HG02970 (cell line): ENCODE measurements around the gene GCDH.
"Not testable (repeated sequence)": the region's sequence is repeated elsewhere in the genome, so short reads cannot be mapped to it uniquely, and the experiment has no call there.

Experiments
- ATAC-seq: cut with Tn5 transposase; IDR thresholded peaks from one replicate; pipeline ENCODE4 v1.9.1; 2021; ENCODE audit warnings: mild to moderate bottlenecking, moderate library complexity, moderate number of reproducible peaks; ENCODE audit not compliant: unreplicated experiment, low FRiP score

The GCDH gene

DNA sequence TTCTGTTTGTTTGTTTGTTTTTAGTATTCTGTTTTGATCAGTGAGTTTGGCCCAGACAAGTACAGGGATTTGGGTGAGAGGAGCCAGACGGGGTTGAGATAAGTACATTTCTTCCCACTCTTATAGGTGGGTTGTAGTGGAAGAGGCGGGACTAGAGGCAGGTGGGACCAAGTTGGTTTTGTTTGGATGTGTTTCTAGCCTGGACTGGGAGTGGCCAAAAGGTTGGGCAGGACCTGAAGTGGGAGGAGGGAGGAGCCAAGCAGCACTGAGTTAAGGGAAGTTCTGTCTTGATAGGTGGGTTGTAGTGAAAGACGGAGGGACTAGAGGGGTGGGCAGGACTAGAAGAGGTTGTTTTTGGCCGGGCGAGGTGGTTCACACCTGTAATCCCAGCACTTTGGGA, 18.7 kb upstream of the GCDH start:
- no peak for ATAC-seq

DNA sequence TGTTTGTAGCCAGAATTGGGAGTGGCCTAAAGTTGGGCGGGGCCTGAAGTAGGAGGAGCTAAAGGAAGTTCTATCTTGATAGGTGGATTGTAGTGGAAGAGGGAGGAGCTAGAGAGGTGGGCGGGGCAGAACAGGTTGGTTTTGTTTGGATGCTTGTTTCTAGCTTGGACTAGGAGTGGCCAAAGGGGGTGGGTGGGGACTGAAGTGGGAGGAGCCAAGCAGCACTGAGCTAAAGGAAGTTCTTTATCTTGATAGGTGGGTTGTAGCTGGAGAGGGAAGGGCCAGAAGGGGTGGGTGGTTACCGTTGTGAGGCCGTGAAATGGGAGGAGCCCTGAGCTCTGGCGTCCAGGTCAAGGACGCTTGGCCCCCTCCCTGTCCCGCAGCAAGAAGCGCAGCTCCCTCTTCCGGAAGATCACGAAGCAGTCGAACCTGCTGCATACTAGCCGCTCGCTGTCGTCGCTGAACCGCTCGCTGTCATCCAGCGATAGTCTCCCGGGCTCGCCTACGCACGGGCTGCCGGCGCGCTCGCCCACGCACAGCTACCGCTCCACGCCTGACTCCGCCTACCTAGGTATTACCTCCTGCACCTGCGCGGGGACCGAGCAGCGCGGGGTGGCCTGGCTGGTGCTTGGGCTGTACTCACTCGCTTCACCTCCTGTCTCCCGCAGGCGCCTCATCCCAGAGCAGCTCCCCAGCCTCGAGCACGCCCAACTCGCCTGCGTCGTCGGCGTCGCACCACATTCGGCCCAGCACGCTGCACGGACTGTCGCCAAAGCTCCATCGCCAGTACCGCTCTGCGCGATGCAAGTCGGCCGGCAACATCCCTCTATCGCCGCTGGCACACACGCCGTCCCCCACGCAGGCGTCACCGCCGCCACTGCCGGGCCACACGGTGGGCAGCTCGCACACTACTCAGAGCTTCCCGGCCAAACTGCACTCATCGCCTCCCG, 17.7 kb upstream of the GCDH start:
- no peak for ATAC-seq

DNA sequence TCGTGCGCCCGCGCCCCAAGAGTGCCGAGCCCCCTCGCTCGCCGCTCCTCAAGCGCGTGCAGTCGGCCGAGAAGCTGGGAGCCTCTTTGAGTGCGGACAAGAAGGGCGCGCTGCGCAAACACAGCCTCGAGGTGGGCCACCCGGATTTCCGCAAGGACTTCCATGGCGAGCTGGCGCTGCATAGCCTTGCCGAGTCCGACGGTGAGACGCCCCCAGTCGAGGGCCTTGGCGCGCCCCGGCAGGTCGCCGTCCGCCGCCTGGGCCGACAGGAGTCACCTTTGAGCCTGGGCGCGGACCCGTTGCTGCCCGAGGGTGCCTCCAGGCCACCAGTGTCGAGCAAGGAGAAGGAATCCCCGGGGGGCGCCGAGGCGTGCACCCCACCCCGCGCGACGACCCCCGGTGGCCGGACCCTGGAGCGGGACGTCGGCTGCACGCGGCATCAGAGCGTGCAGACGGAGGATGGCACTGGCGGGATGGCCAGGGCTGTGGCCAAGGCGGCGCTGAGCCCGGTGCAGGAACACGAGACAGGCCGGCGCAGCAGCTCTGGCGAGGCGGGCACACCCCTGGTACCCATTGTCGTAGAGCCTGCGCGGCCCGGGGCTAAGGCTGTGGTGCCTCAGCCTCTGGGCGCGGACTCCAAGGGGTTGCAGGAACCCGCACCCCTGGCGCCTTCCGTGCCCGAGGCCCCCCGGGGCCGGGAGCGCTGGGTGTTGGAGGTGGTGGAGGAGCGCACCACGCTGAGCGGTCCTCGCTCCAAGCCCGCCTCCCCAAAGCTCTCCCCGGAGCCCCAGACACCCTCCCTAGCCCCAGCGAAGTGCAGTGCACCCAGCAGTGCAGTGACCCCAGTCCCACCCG, 16.8 kb upstream of the GCDH start:
- ATAC-seq = no peak

DNA sequence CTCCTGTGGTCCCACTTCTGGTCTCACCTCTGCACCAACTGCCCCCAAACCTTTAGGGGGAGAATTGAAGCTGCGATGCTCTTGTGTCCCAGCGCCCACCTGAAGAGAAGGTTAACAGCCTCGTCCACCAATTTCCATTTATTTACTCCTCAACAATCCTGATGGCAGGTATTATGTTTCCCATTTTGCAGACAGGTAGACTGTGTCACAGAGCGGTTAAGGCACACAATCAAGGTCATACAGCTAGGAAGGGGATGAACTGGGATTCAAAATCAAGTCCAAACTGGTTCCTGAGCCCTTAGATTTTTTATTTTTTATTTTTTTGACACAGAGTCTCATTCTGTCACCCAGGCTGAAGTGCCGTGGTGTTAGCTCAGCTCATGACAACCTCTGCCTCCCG, 15.9 kb upstream of the GCDH start:
- no peak for ATAC-seq

DNA sequence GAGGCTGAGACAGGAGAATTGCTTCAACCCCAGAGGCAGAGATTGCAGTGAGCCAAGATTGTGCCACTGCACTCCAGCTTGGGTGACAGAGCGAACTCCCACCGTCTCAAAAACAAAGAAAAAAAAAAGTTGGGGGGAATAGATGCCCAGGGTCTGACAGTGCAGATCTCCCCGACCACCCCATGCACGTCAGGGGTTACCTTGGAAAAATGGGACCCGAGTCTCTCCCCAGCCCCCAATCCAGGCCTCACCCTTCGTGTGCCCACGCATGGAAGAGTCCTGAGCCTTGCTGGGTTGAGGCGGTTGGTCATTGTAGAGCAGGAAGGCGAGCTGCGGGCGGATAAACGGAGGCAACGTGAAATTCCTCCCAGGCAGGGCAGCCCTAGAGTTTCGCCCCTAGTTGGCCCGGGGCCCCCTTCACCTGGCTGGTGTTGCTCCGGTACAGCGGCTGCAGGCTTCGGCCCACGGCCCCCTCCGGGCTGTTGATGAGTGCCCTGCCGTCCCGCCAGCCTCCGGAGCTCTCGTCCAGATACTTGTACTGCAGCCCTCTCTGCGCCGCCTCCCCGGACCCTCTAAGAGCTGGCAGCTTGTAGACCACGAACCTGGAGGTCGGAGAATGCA, 10.3 kb upstream of the GCDH start:
- peak; percentile 6 for ATAC-seq

DNA sequence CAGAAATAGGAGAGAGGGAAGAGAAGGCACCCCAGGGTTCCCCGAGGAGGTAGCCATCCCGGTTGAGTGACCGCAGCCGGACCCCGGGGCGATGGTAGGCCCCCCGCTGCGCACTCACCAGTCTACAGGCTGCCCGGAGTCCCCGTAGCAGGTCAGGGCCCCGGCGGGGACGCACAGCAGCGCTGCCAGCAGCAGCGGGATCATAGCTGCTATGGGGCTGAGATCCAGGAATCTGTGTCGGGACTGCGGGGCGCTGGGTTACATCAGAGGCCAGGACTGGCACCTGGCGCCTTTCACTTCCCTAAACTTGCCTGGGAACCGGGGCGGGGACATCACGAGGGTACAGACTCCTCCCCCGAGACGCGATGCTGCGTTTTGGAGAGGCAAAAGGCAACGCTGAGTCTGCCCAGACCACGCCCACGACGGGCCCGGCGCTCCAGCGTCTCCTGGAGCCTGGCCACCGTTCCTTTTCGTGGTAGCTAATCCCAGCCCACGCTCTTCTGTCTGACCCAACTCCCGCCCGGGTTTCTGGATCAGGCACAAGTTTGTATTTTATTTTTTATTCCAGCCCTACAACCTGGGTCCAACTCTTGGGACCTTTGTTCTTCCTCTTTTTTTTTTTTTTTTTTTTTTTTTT, 9.7 kb upstream of the GCDH start, which contains the start of gene DNASE2:
Gene DNASE2 (minus strand): TSS at position 278 of the 637 bp plus-strand sequence. CDS start 74 bp downstream, at position 204.
- peak; percentile 85 for ATAC-seq

DNA sequence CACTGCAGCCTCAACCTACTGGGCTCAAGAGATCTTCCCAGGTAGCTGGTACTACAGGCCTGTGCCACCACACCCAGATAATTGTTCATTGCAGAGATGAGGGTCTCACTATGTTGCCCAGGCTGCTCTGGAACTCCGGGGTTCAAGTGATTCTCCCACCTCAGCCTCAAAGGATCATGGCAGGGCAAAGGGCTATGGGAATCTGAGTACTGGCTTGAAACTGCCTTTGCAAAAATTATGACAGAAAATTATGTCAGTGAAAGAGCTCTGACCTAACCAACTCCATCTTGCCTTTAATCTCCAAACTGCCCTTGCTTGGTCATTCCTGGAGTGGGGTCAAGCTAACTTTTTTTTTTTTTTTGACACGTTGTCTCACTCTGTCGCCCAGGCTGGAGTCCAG, 8.4 kb upstream of the GCDH start:
- no peak for ATAC-seq

DNA sequence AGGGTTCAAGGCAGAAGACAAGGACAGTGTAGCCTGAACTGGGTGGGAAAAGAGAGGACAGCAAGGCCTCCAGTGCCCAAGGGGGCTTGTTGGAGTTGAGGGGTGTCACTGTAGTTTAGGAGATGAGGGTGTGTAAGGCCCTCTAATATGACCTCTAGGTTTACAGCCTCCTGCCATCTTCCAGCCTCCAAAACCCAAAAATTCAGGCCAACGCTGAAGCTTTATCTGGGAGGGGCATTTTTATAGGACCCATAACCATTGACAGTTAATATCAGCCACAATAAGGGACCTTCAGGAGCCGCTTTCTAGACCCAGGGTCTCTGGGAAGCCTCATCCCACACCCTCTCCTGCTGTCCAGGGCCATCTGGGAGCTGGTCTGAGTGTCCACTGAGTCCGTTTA, 6.8 kb upstream of the GCDH start:
- ATAC-seq = no peak

DNA sequence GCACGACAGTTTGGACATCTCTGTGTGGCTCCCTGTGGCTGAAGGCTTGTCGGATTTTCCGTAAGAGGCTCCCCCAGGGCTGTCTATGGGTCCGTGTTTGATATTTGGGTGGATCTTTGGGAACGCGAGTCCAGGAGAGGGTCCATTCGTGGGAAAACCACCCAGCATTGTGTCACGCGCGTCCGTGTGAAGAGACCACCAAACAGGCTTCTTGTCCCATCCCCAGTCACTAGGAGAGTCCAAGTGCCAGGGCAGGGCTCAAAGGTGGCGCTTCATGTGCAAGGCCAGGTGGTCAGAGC, 6.4 kb upstream of the GCDH start:
- no peak for ATAC-seq

DNA sequence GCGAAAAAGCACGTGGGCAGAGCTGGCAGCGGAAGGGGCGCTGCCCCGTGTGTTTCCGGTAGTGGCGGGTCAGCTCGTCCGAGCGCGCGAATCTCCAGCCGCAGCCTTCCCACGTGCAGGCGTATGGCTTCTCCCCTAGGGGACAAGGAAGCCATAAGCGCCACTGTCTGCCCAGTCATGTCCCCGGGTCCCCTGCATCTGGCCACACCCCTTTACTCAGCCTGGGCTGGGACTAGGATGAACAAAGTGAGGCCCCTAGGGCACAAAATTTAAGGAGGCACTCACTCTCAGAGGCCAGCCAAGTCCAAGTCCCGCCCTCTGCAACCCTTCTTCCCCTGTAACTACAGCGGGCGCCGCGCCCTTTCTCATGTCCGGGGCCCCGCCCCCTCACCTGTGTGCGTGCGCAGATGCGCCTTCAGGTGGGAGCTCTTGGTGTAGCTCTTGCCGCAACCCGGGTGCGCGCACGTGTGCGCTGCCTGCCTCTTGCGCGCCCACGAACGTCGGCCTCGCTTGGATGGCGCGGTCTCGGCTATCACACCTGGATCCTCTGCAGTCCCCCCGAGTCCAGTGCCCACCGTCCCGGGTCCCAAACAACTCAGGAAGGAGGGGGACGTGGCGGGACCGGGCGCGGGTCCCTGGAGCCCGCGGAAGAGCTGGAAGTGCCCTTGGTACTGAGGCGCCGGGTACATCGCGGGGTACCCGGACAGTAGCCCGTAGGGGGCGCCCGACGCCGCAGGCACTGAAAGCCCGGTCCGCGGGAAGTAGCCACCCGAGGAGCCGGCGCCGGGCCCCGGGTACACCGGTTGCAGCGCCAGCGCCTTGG, 5.8 kb upstream of the GCDH start:
- no peak for ATAC-seq

DNA sequence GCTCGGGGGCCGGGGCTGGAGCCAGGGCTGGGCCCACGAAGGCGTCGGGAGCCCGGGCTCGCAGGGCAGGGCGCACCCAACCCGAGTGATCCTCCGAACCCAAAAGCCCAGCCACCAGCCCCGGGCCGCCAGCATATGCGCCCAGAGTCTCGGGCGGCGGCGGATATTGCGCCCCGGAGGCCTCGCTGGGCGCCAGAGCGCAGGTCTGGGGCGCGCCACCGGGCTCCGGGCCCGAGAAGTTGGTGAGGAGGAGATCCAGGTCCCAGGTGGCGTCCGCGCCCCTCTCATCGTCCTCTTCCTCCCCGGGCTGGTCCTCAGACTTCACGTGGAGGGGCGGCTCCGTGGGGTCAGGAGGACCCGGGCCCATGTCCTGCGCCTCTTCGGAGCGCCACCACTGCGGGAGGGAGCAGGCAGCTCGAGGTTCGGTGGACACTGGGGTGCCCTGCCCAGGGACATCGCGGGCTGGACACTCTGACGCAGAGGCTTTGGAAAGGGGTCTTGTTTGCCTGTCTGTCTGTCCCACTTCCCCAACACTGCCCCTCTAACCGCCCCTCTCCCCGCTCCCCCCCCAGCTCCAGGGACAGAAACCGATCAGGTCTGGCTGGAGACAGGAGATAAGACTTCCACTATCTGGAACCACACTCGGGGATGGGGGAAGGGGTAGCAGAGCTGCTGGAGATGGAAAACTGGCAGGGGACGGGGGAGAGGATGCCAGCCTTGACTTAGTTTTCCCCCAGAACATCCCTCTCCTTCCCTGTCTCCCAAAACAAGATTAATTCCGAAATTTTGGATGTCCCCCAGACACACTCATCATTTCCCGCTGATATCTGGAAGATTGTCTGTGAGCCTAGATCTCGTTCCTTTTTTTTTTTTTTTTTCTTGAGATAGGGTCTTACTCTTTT, 5.0 kb upstream of the GCDH start:
- ATAC-seq = no peak

DNA sequence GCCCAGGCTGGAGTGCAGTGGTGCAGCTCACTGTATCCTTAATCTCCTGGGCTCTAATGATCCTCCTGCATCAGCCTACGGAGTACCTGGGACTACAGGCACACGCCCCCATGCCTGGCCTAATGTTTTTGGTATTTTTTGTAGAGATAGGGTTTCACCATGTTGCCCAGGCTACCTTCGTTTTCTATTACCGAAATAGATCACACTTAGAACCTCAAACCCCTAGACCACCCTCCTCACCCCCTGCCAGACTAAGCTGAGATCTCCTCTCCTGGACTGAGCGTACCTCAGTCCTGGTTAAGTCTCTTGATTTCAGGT, 4.3 kb upstream of the GCDH start:
- ATAC-seq = no peak

DNA sequence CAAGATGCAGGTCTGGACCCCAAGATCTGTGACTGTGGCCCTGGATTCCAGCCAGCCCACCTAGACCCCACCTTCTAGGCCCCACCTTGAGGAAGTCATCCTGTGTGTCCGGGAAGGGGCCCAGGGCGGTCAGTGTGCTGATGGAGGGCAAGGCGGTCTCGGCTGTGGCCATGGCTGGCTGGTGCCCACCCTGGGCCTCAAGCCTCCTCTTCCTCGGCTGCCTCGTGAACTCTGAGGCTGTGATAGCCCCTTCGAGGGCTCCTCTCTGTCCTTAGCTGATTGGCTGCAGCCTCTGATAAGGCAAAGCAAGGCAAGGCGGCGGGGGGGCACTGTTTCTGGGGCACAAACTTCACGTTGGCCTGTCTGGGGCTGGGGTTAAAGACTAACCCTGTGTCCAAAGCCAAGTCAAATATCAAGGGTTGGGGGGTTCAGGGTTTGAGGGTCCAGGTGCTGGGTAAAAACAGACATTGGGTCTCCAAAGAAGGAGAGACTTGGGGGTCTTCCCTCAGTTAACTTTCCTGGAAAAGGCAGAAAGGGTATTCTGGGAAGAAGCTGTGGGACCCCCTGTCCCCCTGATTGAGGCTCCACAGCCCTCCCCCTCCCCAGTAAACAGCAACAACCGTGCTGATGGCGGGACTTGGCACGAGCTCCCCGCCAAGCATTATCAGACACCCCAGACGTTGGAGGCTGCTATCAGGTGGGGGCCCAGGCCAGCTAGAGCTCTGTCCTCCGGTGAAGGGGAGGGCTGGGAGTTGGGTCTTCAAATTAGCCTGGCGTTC, 3.8 kb upstream of the GCDH start, which contains the start of gene KLF1:
Gene KLF1 (minus strand): TSS at position 233 of the 779 bp plus-strand sequence. CDS start 61 bp downstream, at position 172.
- no peak for ATAC-seq

DNA sequence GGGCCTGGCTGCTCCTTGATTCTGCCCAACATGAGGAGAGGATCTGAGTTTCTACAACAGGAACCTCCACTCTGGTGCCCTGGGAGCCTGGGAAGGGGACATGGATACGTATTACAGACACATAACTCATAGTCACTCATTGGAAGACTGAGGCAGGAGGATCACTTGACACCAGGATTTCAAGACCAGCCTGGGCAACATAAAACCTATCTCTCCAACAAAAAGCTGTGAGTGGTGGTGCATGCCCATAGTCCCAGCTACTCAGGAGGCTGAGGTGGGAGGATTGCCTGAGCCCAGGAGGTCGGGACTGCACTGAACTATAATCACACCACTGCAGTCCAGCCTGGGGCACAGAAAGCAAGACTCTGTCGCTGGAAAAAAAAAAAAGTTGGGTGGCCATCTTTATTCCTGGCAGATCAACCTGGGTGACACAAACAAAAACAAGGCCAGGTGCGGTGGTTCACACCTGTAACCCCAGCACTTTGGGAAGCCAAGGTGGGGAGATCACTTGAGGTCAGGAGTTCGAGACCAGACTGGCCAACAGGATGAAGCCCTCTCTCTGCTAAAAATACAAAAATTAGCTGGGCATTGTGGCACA, 2.9 kb upstream of the GCDH start:
- ATAC-seq = no peak

DNA sequence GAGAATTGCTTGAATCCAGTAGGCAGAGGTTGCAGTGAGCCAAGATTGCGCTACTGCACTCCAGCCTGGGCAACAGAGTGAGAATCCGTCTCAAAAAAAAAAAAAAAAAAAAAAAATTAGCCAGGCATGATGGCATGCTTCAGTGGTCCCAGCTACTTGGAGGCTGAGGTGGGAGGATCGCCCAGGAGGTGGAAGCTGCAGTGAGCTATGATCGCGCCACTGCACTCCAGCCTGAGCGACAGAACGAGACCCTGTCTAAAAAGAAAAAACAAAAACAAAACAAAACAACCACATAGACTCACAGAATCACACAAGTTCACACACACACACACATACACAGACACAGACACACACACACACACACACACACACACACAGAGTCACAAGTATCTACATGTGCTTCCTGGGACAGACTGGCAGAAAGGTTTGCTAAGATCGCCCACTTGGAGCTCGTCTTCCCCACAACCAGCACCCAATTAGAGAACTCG, 617 bp upstream of the GCDH start:
- ATAC-seq = not testable (repeated sequence)

DNA sequence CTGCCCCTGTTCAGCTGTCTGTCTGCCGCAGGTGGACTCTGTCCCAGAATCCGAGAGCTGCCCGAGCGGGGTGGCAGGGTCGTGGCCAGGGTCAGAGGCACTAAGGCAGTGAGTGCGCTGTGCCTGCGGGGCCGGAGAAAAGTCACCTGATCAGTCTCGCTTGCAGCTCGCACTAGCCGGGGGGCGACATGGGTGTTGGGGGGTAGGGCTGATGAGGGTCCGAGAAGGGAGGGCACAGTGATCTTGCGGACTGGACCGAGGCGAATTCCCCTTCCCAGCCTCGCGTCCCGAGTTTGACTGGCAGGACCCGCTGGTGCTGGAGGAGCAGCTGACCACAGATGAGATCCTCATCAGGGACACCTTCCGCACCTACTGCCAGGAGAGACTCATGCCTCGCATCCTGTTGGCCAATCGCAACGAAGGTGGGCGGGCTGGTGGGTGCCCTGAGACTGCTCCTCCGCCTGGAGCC, 627 bp downstream of the GCDH start:
- ATAC-seq = no peak

DNA sequence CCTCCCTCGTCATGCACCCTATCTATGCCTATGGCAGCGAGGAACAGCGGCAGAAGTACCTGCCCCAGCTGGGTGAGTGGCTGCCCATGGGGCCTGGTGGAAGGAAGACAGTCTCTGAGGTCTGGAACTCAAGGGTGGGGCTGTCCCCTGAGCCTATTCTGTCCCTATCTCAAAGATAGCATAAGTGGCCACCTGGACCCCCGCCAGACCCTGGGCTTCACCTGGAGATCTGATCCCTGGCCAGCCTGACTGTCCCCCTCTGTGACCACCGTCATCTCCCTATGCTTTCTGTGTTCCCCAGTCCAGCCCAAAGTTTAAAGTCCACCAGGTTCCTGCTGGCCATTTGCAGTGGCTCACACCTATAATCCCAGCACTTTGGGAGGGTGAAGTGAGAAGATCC, 2.6 kb downstream of the GCDH start:
- ATAC-seq = no peak
